HG03196 (cell line): ENCODE results near the gene FAM53A.

Experiments used
- ATAC-seq: cut with Tn5 transposase; IDR thresholded peaks from one replicate; pipeline ENCODE4 v1.9.1; 2021; ENCODE audit not compliant: unreplicated experiment

FAM53A gene

GRCh38 chr4:1661695-1662094 lies 22.4 kb downstream of the FAM53A start:
- no peak for ATAC-seq

- ATAC-seq = no peak
These were observed 23.0 kb downstream of the FAM53A start for GRCh38 chr4:1660948-1661677.

GRCh38 chr4:1659104-1660043 lies 24.7 kb downstream of the FAM53A start:
- ATAC-seq = no peak

GRCh38 chr4:1658581-1658980 lies 25.5 kb downstream of the FAM53A start:
- ATAC-seq = no peak

GRCh38 chr4:1658146-1658545 lies 26.0 kb downstream of the FAM53A start:
- ATAC-seq = no peak

- no peak for ATAC-seq
These were observed 27.1 kb downstream of the FAM53A start for GRCh38 chr4:1656986-1657385.

- no peak for ATAC-seq
These were observed 28.0 kb downstream of the FAM53A start for GRCh38 chr4:1656132-1656531.

- no peak for ATAC-seq
These were observed 28.4 kb downstream of the FAM53A start for GRCh38 chr4:1655676-1656075.

- no peak for ATAC-seq
These were observed 29.0 kb downstream of the FAM53A start for GRCh38 chr4:1655081-1655480.

GRCh38 chr4:1654216-1654955 lies 29.7 kb downstream of the FAM53A start:
- ATAC-seq = no peak

GRCh38 chr4:1653776-1654175 lies 30.3 kb downstream of the FAM53A start:
- ATAC-seq = no peak

- ATAC-seq = no peak
These were observed 32.0 kb downstream of the FAM53A start for GRCh38 chr4:1652088-1652487.

- no peak for ATAC-seq
These were observed 32.5 kb downstream of the FAM53A start for GRCh38 chr4:1651609-1652008.

GRCh38 chr4:1648962-1649361 lies 35.2 kb downstream of the FAM53A start:
- no peak for ATAC-seq

GRCh38 chr4:1647432-1647831 lies 36.7 kb downstream of the FAM53A start:
- ATAC-seq = no peak

- no peak for ATAC-seq
These were observed 37.4 kb downstream of the FAM53A start for GRCh38 chr4:1646690-1647089.

GRCh38 chr4:1644891-1645657 lies 39.0 kb downstream of the FAM53A start:
- no peak for ATAC-seq

- no peak for ATAC-seq
These were observed 40.0 kb downstream of the FAM53A start for GRCh38 chr4:1643971-1644735.

- no peak for ATAC-seq
These were observed 41.7 kb downstream of the FAM53A start for GRCh38 chr4:1642196-1642951.
